ENCODE data around the gene CACNA1H. TPM values are rescaled to one million over a fixed set of nuclear protein-coding genes. Genes with fewer than 3 reads are reported as not detected.

CACNA1H gene
- total and polyA plus RNA-seq, 9 of the 15 experiments (the other 6 are each of a cell fraction or from before 2014, with no cell fraction given): 0.10 to 0.18 TPM; not detected in 7

DNA sequence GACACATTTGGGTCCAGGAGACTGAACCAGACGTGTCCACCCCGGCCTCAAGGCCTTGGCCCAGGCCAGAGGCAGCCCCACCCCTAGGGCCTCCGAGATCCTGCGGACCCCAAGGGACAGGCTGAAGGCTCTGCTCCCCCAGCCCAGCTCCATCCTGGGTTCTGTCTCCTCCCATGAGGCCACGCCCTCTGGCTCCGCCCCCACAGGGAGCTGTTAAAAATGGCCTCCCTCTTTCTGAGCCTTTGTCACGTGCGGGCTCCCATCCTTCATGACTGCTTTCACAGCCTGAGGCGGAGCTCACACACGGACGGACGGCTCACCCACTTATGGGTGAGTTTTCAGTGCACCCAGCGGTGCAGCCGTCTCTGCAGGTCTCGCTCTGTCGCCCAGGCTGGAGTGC, 6.5 kb upstream of the CACNA1H start (continued):
- TF ChIP-seq, protein P1, sequence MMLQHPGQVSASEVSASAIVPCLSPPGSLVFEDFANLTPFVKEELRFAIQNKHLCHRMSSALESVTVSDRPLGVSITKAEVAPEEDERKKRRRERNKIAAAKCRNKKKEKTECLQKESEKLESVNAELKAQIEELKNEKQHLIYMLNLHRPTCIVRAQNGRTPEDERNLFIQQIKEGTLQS (IDR thresholded peaks at IDR 0.05): no peak
- TF ChIP-seq, protein P1 (CRISPR knock-in tag; conservative IDR thresholded peaks at IDR 0.05): no peak
- TF ChIP-seq SMAD2 (IDR thresholded peaks at IDR 0.05; ENCODE audit: low read depth, low read length) (no peak), L3MBTL2 (IDR thresholded peaks at IDR 0.05) (peak; percentile 79), TAF7 (tag; IDR thresholded peaks at IDR 0.05) (no peak), ETV5 (CRISPR knock-in tag; IDR thresholded peaks at IDR 0.05; ENCODE audit: low read depth) (no peak), GTF2E2 (tag; IDR thresholded peaks at IDR 0.05) (no peak)
- TF ChIP-seq, protein P2, sequence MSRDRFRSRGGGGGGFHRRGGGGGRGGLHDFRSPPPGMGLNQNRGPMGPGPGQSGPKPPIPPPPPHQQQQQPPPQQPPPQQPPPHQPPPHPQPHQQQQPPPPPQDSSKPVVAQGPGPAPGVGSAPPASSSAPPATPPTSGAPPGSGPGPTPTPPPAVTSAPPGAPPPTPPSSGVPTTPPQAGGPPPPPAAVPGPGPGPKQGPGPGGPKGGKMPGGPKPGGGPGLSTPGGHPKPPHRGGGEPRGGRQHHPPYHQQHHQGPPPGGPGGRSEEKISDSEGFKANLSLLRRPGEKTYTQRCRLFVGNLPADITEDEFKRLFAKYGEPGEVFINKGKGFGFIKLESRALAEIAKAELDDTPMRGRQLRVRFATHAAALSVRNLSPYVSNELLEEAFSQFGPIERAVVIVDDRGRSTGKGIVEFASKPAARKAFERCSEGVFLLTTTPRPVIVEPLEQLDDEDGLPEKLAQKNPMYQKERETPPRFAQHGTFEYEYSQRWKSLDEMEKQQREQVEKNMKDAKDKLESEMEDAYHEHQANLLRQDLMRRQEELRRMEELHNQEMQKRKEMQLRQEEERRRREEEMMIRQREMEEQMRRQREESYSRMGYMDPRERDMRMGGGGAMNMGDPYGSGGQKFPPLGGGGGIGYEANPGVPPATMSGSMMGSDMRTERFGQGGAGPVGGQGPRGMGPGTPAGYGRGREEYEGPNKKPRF (IDR thresholded peaks at IDR 0.05; ENCODE audit: low read depth, low read length): no peak
- TF ChIP-seq, protein P3, sequence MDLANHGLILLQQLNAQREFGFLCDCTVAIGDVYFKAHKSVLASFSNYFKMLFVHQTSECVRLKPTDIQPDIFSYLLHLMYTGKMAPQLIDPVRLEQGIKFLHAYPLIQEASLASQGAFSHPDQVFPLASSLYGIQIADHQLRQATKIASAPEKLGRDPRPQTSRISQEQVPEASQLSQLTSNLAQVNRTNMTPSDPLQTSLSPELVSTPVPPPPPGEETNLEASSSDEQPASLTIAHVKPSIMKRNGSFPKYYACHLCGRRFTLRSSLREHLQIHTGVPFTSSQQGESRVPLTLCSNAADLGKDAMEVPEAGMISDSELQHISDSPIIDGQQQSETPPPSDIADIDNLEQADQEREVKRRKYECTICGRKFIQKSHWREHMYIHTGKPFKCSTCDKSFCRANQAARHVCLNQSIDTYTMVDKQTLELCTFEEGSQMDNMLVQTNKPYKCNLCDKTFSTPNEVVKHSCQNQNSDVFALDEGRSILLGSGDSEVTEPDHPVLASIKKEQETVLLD (IDR thresholded peaks at IDR 0.05): no peak
- TF ChIP-seq, protein P4, sequence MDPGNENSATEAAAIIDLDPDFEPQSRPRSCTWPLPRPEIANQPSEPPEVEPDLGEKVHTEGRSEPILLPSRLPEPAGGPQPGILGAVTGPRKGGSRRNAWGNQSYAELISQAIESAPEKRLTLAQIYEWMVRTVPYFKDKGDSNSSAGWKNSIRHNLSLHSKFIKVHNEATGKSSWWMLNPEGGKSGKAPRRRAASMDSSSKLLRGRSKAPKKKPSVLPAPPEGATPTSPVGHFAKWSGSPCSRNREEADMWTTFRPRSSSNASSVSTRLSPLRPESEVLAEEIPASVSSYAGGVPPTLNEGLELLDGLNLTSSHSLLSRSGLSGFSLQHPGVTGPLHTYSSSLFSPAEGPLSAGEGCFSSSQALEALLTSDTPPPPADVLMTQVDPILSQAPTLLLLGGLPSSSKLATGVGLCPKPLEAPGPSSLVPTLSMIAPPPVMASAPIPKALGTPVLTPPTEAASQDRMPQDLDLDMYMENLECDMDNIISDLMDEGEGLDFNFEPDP (CRISPR knock-in tag; IDR thresholded peaks at IDR 0.05): no peak
- TF ChIP-seq, protein P5, sequence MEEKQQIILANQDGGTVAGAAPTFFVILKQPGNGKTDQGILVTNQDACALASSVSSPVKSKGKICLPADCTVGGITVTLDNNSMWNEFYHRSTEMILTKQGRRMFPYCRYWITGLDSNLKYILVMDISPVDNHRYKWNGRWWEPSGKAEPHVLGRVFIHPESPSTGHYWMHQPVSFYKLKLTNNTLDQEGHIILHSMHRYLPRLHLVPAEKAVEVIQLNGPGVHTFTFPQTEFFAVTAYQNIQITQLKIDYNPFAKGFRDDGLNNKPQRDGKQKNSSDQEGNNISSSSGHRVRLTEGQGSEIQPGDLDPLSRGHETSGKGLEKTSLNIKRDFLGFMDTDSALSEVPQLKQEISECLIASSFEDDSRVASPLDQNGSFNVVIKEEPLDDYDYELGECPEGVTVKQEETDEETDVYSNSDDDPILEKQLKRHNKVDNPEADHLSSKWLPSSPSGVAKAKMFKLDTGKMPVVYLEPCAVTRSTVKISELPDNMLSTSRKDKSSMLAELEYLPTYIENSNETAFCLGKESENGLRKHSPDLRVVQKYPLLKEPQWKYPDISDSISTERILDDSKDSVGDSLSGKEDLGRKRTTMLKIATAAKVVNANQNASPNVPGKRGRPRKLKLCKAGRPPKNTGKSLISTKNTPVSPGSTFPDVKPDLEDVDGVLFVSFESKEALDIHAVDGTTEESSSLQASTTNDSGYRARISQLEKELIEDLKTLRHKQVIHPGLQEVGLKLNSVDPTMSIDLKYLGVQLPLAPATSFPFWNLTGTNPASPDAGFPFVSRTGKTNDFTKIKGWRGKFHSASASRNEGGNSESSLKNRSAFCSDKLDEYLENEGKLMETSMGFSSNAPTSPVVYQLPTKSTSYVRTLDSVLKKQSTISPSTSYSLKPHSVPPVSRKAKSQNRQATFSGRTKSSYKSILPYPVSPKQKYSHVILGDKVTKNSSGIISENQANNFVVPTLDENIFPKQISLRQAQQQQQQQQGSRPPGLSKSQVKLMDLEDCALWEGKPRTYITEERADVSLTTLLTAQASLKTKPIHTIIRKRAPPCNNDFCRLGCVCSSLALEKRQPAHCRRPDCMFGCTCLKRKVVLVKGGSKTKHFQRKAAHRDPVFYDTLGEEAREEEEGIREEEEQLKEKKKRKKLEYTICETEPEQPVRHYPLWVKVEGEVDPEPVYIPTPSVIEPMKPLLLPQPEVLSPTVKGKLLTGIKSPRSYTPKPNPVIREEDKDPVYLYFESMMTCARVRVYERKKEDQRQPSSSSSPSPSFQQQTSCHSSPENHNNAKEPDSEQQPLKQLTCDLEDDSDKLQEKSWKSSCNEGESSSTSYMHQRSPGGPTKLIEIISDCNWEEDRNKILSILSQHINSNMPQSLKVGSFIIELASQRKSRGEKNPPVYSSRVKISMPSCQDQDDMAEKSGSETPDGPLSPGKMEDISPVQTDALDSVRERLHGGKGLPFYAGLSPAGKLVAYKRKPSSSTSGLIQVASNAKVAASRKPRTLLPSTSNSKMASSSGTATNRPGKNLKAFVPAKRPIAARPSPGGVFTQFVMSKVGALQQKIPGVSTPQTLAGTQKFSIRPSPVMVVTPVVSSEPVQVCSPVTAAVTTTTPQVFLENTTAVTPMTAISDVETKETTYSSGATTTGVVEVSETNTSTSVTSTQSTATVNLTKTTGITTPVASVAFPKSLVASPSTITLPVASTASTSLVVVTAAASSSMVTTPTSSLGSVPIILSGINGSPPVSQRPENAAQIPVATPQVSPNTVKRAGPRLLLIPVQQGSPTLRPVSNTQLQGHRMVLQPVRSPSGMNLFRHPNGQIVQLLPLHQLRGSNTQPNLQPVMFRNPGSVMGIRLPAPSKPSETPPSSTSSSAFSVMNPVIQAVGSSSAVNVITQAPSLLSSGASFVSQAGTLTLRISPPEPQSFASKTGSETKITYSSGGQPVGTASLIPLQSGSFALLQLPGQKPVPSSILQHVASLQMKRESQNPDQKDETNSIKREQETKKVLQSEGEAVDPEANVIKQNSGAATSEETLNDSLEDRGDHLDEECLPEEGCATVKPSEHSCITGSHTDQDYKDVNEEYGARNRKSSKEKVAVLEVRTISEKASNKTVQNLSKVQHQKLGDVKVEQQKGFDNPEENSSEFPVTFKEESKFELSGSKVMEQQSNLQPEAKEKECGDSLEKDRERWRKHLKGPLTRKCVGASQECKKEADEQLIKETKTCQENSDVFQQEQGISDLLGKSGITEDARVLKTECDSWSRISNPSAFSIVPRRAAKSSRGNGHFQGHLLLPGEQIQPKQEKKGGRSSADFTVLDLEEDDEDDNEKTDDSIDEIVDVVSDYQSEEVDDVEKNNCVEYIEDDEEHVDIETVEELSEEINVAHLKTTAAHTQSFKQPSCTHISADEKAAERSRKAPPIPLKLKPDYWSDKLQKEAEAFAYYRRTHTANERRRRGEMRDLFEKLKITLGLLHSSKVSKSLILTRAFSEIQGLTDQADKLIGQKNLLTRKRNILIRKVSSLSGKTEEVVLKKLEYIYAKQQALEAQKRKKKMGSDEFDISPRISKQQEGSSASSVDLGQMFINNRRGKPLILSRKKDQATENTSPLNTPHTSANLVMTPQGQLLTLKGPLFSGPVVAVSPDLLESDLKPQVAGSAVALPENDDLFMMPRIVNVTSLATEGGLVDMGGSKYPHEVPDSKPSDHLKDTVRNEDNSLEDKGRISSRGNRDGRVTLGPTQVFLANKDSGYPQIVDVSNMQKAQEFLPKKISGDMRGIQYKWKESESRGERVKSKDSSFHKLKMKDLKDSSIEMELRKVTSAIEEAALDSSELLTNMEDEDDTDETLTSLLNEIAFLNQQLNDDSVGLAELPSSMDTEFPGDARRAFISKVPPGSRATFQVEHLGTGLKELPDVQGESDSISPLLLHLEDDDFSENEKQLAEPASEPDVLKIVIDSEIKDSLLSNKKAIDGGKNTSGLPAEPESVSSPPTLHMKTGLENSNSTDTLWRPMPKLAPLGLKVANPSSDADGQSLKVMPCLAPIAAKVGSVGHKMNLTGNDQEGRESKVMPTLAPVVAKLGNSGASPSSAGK (IDR thresholded peaks at IDR 0.05): peak; percentile 40; the same call in 1 of the 2 replicates

Data from K562 (cell line).